AG04450 (cell line): ENCODE measurements around the gene TPP2. TPM values are rescaled to one million over a fixed set of nuclear protein-coding genes. Genes with fewer than 3 reads are reported as not detected.

ENCODE experiments used
- CTCF ChIA-PET: fragments of 300-600, 350-600 bp; formaldehyde crosslinking; extraction: SDS; loops from one replicate; lab custom pipeline; 2022; ENCODE audit warnings: antibody characterized with exemption, inconsistent platforms; lab: Charles Lee
- POLR2A ChIA-PET: fragments of 350-600 bp; formaldehyde crosslinking; extraction: SDS; loops from one replicate; lab custom pipeline; 2021; ENCODE audit warnings: antibody characterized with exemption, inconsistent platforms; lab: Yijun Ruan, JAX
- DNase-seq: peaks from one replicate; pipeline ENCODE4 v3.0.0-alpha.2; 2011; ENCODE audit warnings: low read depth, low spot score
- H3K27ac ChIP-seq: one replicate; pipeline ENCODE4 v1.5.1; 2012; ENCODE audit warnings: low read depth, low read length, control low read depth
- H3K27me3 ChIP-seq: one replicate; pipeline ENCODE4 v1.6.0; 2012; ENCODE audit warnings: low read length; ENCODE audit not compliant: control insufficient read depth, insufficient read depth
- H3K4me3 ChIP-seq: 2 replicates; pipeline ENCODE4 v1.5.1; 2011; ENCODE audit warnings: mild to moderate bottlenecking, low read depth, low read length, control low read depth
- H3K9me3 ChIP-seq: 2 replicates; pipeline ENCODE4 v1.5.1; 2012; ENCODE audit warnings: low read length; ENCODE audit not compliant: control insufficient read depth, insufficient read depth
- CTCF ChIP-seq: IDR thresholded peaks from 2 replicates; pipeline ENCODE4 v1.5.1; 2011; ENCODE audit warnings: low read depth, low read length, control low read depth, inconsistent platforms
- polyA plus RNA-seq: library from polyadenylated mRNA; depleted of rRNA; stranded (reverse); fragments of >200 nt; gene quantifications from 2 replicates; pipeline ENCODE4 v1.2.3, GENCODE V29; 2011

Gene TPP2
- polyA plus RNA-seq, 1 experiment: 49.8 TPM

DNA sequence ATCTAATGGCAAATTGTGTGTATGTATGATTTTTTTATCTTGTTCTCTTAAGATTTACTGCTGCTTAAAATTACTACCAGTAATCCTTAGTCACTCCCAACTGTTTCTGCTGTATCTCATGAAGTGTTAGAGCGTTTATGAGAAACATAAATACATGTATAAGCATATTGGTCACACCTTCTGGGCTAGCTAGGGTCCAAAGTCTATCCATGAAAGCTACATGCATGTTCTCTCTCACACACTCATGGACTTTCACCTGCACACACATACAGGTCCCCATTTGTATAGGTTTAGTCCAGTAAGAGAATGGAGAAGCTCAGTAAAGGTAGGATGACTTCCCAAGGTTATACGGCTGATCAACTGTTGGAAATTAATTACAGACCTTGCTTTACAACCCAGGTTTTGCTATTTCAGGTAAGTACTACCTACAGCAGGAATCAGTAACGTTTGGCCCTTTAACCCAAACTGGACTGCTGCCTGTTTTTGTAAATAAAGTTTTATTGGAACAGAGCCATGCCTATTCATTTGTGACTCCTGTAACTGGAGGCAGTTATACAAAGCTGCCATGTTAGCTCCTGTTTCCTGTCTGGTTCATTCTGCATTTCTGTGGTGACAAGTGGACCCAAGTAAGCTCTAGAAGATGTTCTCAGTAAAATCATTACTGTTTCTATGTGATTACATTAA is 82.8 kb downstream of the TPP2 start:
- Histone ChIP-seq H3K27ac (no peak overlapping the region), H3K27me3 (no peaks in the 10 kb centered on the region), H3K4me3 (no peak overlapping the region), H3K9me3 (no peaks in the 10 kb centered on the region)
- ChIA-PET CTCF (no interaction called here), POLR2A (no interaction called here)
- no peak for DNase-seq
- TF ChIP-seq CTCF: no peak

- POLR2A ChIA-PET: no interaction called here
- CTCF ChIA-PET: no interaction called here
- no peak for TF ChIP-seq CTCF
- Histone ChIP-seq H3K4me3 (no peak overlapping the region), H3K27ac (no peak overlapping the region), H3K27me3 (no peaks in the 10 kb centered on the region), H3K9me3 (no peaks in the 10 kb centered on the region)
- DNase-seq: no peak
Measured at GRCh38 chr13:102680133-102680717, 83.4 kb downstream of the TPP2 start.

GRCh38 chr13:102680842-102681740 is 84.3 kb downstream of the TPP2 start:
- DNase-seq: no peak
- ChIA-PET POLR2A (no interaction called here), CTCF (interaction anchor here (0.5 to 1.1 kb wide), 3 partner anchors 88 to 116 kb away, joined by 3 read pairs; no protein-coding TSS in a partner anchor)
- no peak for TF ChIP-seq CTCF
- H3K27ac ChIP-seq: no peak overlapping the region
- no peaks in the 10 kb centered on the region for H3K9me3 ChIP-seq
- H3K4me3 ChIP-seq: no peak overlapping the region
- H3K27me3 ChIP-seq: no peaks in the 10 kb centered on the region

DNA sequence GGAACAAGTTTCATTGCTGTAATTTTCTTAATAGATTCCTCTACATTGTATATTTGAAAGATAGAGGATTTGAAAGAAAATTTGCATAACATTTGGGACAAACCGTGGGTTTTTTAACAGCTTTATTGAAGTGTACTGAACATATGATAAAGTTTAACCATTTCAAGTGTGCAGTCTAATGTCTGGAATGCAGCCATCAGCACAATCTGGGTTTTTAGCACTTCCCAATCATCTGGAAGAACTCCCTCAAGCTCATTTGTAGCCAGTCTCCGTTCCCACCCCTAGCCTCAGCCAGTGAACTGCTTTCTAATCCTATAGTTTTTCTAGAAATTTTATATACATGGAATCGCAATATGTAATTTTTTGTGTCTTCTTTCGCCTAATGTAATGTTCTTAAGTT is 85.4 kb downstream of the TPP2 start:
- CTCF ChIA-PET: interaction anchor here (0.7 to 1.1 kb wide), 2 partner anchors 13 to 87 kb away, joined by 3 read pairs; no protein-coding TSS in a partner anchor
- Histone ChIP-seq H3K4me3 (no peak overlapping the region), H3K27me3 (no peaks in the 10 kb centered on the region), H3K27ac (no peak overlapping the region), H3K9me3 (no peaks in the 10 kb centered on the region)
- no peak for DNase-seq
- TF ChIP-seq CTCF: no peak
- POLR2A ChIA-PET: no interaction called here

GRCh38 chr13:102682727-102683126 is 85.9 kb downstream of the TPP2 start:
- no peak for DNase-seq
- Histone ChIP-seq H3K27me3 (no peaks in the 10 kb centered on the region), H3K9me3 (no peaks in the 10 kb centered on the region), H3K27ac (no peak overlapping the region), H3K4me3 (no peak overlapping the region)
- CTCF ChIA-PET: no interaction called here
- TF ChIP-seq CTCF: no peak
- POLR2A ChIA-PET: no interaction called here
